Measurements from ENCODE around the gene DAB2. TPM values are rescaled to one million over a fixed set of nuclear protein-coding genes. Genes with fewer than 3 reads are reported as not detected.
A peak's percentile ranks its signal among the peaks of the same experiment; 100 is the strongest.

The DAB2 gene
- total RNA-seq, 2 donors from 2014 or later: 1.9 to 37.2 TPM

DNA sequence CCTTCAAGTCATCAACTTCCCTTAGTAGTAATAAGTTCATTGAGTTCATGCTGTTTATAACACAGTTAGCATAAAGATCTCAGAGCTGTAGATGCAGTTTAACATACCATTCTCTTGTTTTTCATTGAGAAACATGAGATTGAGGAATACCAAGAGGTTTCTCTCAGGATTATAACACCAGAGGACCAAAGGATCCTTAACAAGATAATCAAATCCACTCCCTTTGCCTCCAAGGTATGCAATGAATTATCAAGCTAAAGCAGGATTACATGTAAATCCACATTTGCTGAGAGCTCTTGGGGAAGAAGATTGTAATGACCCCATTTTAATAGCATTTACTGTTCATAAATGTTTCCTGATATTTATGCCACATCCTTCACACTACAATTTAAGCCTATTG, 35.1 kb upstream of the DAB2 start:
- H3K9me3 ChIP-seq (ENCODE audit: control insufficient read depth, low read length, poor library complexity, severe bottlenecking): no peaks in the 10 kb centered on the region
- H3K36me3 Mint-ChIP-seq (ENCODE audit: low read depth): peaks cover 6% of the 10 kb centered on the region
- H3K4me1 Mint-ChIP-seq: peaks cover 4% of the 10 kb centered on the region
- no peak overlapping the region for H3K4me3 Mint-ChIP-seq
- no peak for ATAC-seq
- H3K27me3 Mint-ChIP-seq: peaks cover 83% of the 10 kb centered on the region
- no peak overlapping the region for H3K27ac Mint-ChIP-seq
- no peak for DNase-seq

GRCh38 chr5:39459071-39459470, 34.3 kb upstream of the DAB2 start:
- DNase-seq (no peak), ATAC-seq (no peak)
- peaks cover 6% of the 10 kb centered on the region for H3K36me3 Mint-ChIP-seq (ENCODE audit: low read depth)
- H3K4me1 Mint-ChIP-seq: peaks cover 4% of the 10 kb centered on the region
- no peak overlapping the region for H3K4me3 Mint-ChIP-seq
- H3K9me3 ChIP-seq (ENCODE audit: control insufficient read depth, low read length, poor library complexity, severe bottlenecking): no peaks in the 10 kb centered on the region
- peaks cover 80% of the 10 kb centered on the region for H3K27me3 Mint-ChIP-seq
- no peak overlapping the region for H3K27ac Mint-ChIP-seq

DNA sequence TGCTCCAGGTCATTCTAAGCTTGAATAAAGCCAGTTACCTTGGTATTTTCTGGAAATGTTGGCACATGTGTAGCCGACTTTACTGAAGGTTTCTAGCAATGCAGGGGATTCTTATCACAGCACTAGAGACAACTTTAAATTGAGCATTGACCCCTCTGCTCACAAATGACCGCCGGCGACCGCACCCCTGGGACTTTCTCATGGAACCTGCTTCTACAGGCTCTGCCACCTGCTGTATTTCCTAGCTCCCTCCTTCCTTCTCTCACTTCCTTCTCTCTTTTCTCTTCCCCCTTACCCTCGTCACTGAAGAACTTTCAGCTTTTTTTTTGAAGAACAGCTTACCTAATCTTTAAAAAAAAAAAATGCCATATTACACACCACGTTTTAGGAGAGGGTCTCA, 30.9 kb upstream of the DAB2 start:
- H3K36me3 Mint-ChIP-seq (ENCODE audit: low read depth): peaks cover 6% of the 10 kb centered on the region
- ATAC-seq: no peak
- DNase-seq: no peak
- peaks cover 57% of the 10 kb centered on the region for H3K27me3 Mint-ChIP-seq
- H3K9me3 ChIP-seq (ENCODE audit: control insufficient read depth, low read length, poor library complexity, severe bottlenecking): no peaks in the 10 kb centered on the region
- H3K4me1 Mint-ChIP-seq: no peaks in the 10 kb centered on the region
- H3K27ac Mint-ChIP-seq: no peak overlapping the region
- no peak overlapping the region for H3K4me3 Mint-ChIP-seq

GRCh38 chr5:39453606-39454005, 28.8 kb upstream of the DAB2 start:
- no peaks in the 10 kb centered on the region for H3K9me3 ChIP-seq (ENCODE audit: control insufficient read depth, low read length, poor library complexity, severe bottlenecking)
- no peak overlapping the region for H3K27ac Mint-ChIP-seq
- DNase-seq (no peak), ATAC-seq (no peak)
- no peaks in the 10 kb centered on the region for H3K4me1 Mint-ChIP-seq
- H3K4me3 Mint-ChIP-seq: no peak overlapping the region
- H3K36me3 Mint-ChIP-seq (ENCODE audit: low read depth): peaks cover 6% of the 10 kb centered on the region
- peaks cover 43% of the 10 kb centered on the region for H3K27me3 Mint-ChIP-seq

DNA sequence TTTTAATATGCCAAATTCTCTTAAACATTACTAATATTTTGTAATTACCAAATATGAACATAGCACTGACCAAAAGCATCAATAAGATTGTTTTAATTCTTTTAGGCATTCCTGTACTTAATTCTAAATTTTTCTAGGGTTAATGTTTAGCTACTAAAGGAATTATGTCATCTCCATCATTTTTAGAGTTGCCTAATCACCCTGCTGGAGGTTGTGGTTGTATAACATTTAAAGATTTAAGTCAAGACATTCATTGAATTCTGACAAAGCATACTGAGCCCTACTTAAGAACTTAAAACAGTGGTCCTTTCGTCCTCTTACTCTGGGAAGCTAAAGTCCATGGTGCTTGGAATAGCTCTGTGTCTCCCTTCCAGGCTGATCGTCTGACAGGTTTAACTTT, 28.1 kb upstream of the DAB2 start:
- no peak for ATAC-seq
- no peaks in the 10 kb centered on the region for H3K9me3 ChIP-seq (ENCODE audit: control insufficient read depth, low read length, poor library complexity, severe bottlenecking)
- Mint-ChIP-seq H3K27me3 (peaks cover 35% of the 10 kb centered on the region), H3K4me3 (no peak overlapping the region), H3K4me1 (no peaks in the 10 kb centered on the region), H3K27ac (no peak overlapping the region), H3K36me3 (ENCODE audit: low read depth) (peaks cover 3% of the 10 kb centered on the region)
- no peak for DNase-seq

DNA sequence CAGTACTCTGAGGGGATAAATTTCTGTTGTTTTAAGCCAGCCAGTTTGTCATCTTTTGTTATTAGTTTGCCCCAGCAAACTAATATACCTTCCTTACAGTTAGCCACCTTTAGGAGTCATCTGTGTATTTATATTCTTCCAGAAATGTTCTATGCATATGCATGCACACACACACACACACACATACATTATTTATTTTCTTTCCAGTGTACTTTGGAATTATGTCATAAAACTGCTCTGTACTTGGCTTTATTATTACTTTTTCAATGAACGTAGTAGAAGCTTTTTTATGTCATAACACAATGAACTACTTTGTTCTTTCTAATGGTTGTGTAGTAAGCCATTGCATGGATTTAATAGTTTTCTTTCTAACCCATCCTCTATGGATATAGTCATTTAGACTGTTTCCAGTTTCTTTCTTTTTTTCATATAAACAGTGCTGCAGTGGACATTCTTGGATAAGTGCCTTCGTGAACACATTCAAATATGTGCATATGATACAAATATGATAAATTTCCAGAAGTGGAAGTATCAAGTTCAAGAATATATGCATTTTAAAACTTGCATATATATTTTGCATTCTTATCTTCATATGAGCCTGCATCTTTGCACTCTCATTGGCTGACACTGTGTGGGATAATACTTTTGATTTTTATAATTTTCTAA, 26.6 kb upstream of the DAB2 start:
- Mint-ChIP-seq H3K4me1 (no peaks in the 10 kb centered on the region), H3K27me3 (peaks cover 25% of the 10 kb centered on the region), H3K4me3 (no peak overlapping the region), H3K36me3 (ENCODE audit: low read depth) (no peaks in the 10 kb centered on the region), H3K27ac (no peak overlapping the region)
- DNase-seq (no peak), ATAC-seq (no peak)
- no peaks in the 10 kb centered on the region for H3K9me3 ChIP-seq (ENCODE audit: control insufficient read depth, low read length, poor library complexity, severe bottlenecking)

DNA sequence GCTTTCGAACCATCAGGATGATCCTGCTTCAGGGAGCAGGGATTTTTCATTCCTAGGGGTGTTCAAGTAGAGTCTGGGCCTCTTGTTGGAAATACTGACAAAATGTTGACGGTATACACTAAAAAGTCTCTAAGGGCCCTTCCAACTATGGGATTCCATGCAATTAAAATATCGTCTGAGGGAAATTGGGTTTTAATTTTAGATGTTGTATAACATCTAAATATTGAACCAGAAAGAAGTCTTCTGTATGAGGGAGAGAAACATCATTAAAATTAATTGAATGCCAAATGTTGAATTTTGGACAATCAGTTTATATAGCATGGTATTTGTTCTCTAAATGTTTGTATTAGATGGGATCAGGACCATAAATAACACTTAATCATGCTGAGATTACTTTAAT, 25.7 kb upstream of the DAB2 start:
- no peak overlapping the region for H3K27ac Mint-ChIP-seq
- no peaks in the 10 kb centered on the region for H3K36me3 Mint-ChIP-seq (ENCODE audit: low read depth)
- no peak for ATAC-seq
- H3K27me3 Mint-ChIP-seq: peaks cover 20% of the 10 kb centered on the region
- peaks cover 2% of the 10 kb centered on the region for H3K4me1 Mint-ChIP-seq
- no peak overlapping the region for H3K4me3 Mint-ChIP-seq
- no peak for DNase-seq
- H3K9me3 ChIP-seq (ENCODE audit: control insufficient read depth, low read length, poor library complexity, severe bottlenecking): no peaks in the 10 kb centered on the region

- Mint-ChIP-seq H3K4me1 (peaks cover 2% of the 10 kb centered on the region), H3K27ac (no peak overlapping the region), H3K27me3 (peaks cover 11% of the 10 kb centered on the region), H3K4me3 (no peak overlapping the region), H3K36me3 (ENCODE audit: low read depth) (no peaks in the 10 kb centered on the region)
- no peak for DNase-seq
- H3K9me3 ChIP-seq (ENCODE audit: control insufficient read depth, low read length, poor library complexity, severe bottlenecking): no peaks in the 10 kb centered on the region
- no peak for ATAC-seq
Measured at GRCh38 chr5:39449591-39449990, 24.8 kb upstream of the DAB2 start.

DNA sequence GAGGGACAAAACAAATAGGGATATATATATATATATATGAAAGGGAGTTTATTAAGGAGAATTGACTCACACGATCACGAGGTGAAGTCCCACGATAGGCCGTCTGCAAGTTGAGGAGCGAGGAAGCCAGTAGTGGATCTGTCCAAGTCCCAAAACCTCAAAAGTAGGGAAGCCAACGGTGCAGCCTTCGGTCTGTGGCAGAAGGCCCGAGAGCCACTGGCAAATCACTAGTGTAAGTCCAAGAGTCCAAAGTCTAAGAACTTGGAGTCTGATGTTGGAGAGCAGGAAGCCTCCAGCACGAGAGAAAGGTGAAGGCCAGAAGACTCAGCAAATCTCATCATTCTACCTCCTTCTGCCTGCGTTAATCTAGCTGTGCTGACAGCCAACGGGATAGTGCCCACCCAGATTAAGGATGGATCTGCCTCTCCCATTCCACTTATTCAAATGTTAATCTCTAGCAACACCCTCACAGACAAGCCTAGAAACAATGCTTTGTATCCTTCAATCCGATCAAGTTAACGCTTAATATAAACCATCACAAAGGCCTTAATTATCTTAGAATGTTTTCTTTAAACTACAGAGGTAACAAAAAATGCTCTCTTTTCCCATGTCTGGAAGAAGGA, 23.8 kb upstream of the DAB2 start:
- H3K9me3 ChIP-seq (ENCODE audit: control insufficient read depth, low read length, poor library complexity, severe bottlenecking): no peaks in the 10 kb centered on the region
- H3K27ac Mint-ChIP-seq: no peak overlapping the region
- no peak overlapping the region for H3K4me3 Mint-ChIP-seq
- peaks cover 11% of the 10 kb centered on the region for H3K27me3 Mint-ChIP-seq
- DNase-seq (no peak), ATAC-seq (no peak)
- peaks cover 2% of the 10 kb centered on the region for H3K4me1 Mint-ChIP-seq
- H3K36me3 Mint-ChIP-seq (ENCODE audit: low read depth): no peaks in the 10 kb centered on the region

DNA sequence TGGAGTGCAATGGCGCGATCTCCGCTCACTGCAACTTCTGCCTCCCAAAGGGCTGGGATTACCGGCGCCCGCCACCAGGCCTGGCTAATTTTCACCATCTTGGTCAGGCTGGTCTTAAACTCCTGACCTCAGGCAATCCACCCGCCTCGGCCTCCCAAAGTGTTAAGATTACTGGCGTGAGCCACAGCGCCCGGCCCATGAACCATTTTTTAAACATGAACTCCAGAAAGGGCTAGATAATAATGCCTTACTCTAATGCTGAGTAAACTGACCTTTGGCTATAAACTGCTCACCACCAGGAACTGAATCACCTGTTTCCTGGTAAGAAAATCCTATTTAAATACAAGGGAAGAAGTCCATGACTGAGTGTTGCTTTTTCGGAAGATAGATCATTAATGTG, 23.2 kb upstream of the DAB2 start:
- H3K36me3 Mint-ChIP-seq (ENCODE audit: low read depth): no peaks in the 10 kb centered on the region
- H3K4me1 Mint-ChIP-seq: peaks cover 2% of the 10 kb centered on the region

GRCh38 chr5:39447059-39447458, 22.3 kb upstream of the DAB2 start:
- H3K9me3 ChIP-seq (ENCODE audit: control insufficient read depth, low read length, poor library complexity, severe bottlenecking): no peaks in the 10 kb centered on the region
- Mint-ChIP-seq H3K4me1 (peaks cover 2% of the 10 kb centered on the region), H3K27me3 (peaks cover 5% of the 10 kb centered on the region), H3K36me3 (ENCODE audit: low read depth) (peaks cover 2% of the 10 kb centered on the region), H3K27ac (no peak overlapping the region), H3K4me3 (no peak overlapping the region)
- DNase-seq (no peak), ATAC-seq (no peak)

More for the DNA sequence above, 23.2 kb upstream of the DAB2 start:
- Mint-ChIP-seq H3K4me3 (no peak overlapping the region), H3K27ac (no peak overlapping the region), H3K27me3 (peaks cover 6% of the 10 kb centered on the region)
- H3K9me3 ChIP-seq (ENCODE audit: control insufficient read depth, low read length, poor library complexity, severe bottlenecking): no peaks in the 10 kb centered on the region
- no peak for DNase-seq
- ATAC-seq: no peak

- Mint-ChIP-seq H3K4me1 (peaks cover 2% of the 10 kb centered on the region), H3K36me3 (ENCODE audit: low read depth) (peaks cover 2% of the 10 kb centered on the region), H3K27me3 (peaks cover 6% of the 10 kb centered on the region), H3K4me3 (no peak overlapping the region), H3K27ac (peak overlapping the region; percentile 67)
- ATAC-seq (no peak), DNase-seq (no peak)
- no peaks in the 10 kb centered on the region for H3K9me3 ChIP-seq (ENCODE audit: control insufficient read depth, low read length, poor library complexity, severe bottlenecking)
Measured at GRCh38 chr5:39446231-39446630, 21.5 kb upstream of the DAB2 start.

GRCh38 chr5:39443911-39444310, 19.1 kb upstream of the DAB2 start:
- Mint-ChIP-seq H3K27me3 (peaks cover 16% of the 10 kb centered on the region), H3K4me3 (no peak overlapping the region), H3K36me3 (ENCODE audit: low read depth) (peaks cover 2% of the 10 kb centered on the region), H3K27ac (no peak overlapping the region), H3K4me1 (peaks cover 2% of the 10 kb centered on the region)
- no peak for ATAC-seq
- H3K9me3 ChIP-seq (ENCODE audit: control insufficient read depth, low read length, poor library complexity, severe bottlenecking): no peaks in the 10 kb centered on the region
- no peak for DNase-seq

GRCh38 chr5:39442991-39443390, 18.2 kb upstream of the DAB2 start:
- Mint-ChIP-seq H3K27ac (no peak overlapping the region), H3K36me3 (ENCODE audit: low read depth) (peaks cover 2% of the 10 kb centered on the region), H3K4me3 (no peak overlapping the region), H3K27me3 (peaks cover 20% of the 10 kb centered on the region), H3K4me1 (peaks cover 2% of the 10 kb centered on the region)
- H3K9me3 ChIP-seq (ENCODE audit: control insufficient read depth, low read length, poor library complexity, severe bottlenecking): no peaks in the 10 kb centered on the region
- DNase-seq (no peak), ATAC-seq (no peak)

Data from T-helper 17 cell (primary cell).